MM.1S (cell line): ENCODE data around the gene PPM1E.

Source experiments
- CTCF ChIP-seq: fragments of 300-600 bp; sonication (generic); IDR thresholded peaks from 2 replicates; pipeline ENCODE4 v1.5.1; 2016; ENCODE audit warnings: antibody characterized with exemption, low read length, mixed read lengths
- EZH2 ChIP-seq: fragments of 300-600 bp; sonication (generic); optimal IDR thresholded peaks from 2 replicates; pipeline ENCODE3; 2017; ENCODE audit warnings: low read depth, mild to moderate bottlenecking, antibody characterized with exemption, low read length, mixed read lengths
- EZH2phosphoT487 ChIP-seq: fragments of 300-600 bp; sonication (generic); IDR thresholded peaks from 2 replicates; pipeline ENCODE4 v1.6.1; 2018; ENCODE audit warnings: antibody characterized with exemption, low read length

- no peak for TF ChIP-seq EZH2
- no peak for TF ChIP-seq CTCF
- no peak for TF ChIP-seq EZH2phosphoT487
These were observed 146.7 kb downstream of the PPM1E start for GRCh38 chr17:58902322-58902721.
